NOMO-1 treated with DMSO at 0.1 percent for 48 hours (cell line): Measurements from ENCODE around the gene MCOLN3.
"Not testable (repeated sequence)": the region's sequence is repeated elsewhere in the genome, so short reads cannot be mapped to it uniquely, and the experiment has no call there.

Experiments used
- DNase-seq: peaks from one replicate; lab custom pipeline; 2025; ENCODE audit not compliant: unreplicated experiment; lab: John Stamatoyannopoulos, UW

The MCOLN3 gene

GRCh38 chr1:85054664-85055063 is 6.4 kb upstream of the MCOLN3 start:
- no peak for DNase-seq

DNA sequence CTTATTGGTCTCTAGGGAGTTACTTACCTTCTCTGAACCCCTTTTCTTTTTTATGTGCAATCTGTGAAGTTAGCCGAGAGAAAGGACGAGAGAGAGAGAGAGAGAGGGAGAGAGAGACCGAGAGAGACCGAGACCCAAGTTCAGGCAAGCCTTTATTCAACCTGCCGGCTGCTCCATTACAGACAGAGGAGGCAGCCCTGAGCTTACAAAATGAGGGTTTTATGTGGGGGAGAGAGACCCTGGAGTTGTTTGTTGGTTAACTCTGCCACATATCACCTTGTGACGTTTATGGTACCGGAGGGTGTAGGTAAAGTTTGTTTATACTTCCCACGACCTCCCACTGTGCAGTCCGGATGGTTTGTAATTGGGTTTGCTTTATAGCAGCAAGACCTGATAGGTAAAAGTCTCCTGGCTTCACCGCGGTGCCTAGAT is 1.5 kb upstream of the MCOLN3 start:
- DNase-seq, result no peak

DNA sequence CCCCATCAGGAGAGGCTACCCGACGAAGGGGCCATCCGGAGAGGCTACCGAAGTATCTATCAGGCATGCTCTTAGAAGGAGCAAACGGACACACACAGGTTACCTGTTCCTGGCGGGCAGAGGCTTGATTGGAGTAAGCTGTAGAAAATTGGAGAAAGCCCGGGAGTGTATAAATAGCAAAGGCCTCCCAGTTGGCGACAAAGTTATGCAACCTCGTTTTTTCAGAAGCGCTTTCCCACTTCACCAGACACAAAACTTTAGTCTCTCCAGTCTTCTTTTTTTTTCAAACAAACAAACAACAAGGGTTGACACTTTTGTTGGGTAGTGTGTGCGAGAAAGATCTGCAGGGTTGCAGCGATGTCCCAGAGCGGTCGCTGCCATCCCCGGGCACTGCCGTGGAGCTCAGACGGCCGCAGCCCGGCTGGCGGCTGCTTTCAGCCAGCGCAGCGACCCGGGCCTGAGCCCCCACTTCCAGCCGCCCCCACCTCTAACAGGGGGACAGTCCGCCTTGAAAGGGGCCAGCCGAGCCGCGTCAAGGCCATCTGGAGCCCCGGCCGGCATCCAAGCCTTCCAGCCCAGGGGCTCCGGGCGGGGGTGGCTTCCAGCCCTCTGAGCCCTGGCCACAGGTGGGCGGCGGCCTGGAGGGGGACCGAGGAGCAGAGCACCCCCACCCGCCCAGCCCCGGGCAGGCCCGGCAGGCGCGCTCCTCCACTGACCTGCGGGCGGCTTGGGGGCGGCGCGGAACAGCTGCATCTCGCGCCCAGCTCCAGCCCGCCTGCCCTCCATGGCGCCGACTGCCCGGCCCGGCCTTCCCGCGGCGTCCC is 616 bp downstream of the MCOLN3 start:
- peak; percentile 7 for DNase-seq

GRCh38 chr1:85047144-85047471 is 1.2 kb downstream of the MCOLN3 start:
- no peak for DNase-seq

DNA sequence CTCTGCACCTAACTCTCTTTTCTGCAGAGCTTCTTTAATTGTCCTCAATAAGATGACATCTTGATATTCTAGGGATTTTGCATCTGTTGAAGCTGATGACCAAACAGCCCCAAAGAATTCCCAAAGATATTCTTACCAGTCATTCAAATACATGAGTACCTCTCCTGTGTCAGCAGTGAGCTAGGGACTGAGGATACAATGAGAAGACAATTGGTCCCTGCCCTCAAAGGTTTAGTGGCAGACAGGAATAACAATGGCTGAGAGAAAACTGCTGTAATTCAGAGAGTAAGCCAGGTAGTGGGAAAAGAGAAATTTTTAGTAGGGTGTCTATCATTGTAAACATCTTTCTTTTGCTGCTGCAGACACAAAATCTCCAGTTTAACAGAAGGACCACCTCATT is 5.9 kb downstream of the MCOLN3 start:
- no peak for DNase-seq

DNA sequence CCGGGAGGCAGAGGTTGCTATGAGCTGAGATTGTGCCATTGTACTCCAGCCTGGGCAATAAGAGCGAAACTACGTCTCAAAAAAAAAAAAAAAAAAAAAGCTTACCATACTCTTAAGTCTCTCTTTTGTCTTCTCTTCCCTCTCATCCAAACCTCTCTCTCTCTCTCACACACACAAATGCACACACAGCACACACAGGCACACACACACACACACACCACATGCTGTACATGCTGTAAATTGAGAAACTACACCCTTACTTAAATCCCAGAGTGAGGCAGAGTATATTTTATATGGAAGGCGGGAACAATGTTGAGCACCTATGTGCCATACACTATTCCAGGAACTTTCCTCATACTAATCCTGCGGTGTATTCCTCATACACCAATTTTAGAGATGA is 6.5 kb downstream of the MCOLN3 start:
- no peak for DNase-seq

DNA sequence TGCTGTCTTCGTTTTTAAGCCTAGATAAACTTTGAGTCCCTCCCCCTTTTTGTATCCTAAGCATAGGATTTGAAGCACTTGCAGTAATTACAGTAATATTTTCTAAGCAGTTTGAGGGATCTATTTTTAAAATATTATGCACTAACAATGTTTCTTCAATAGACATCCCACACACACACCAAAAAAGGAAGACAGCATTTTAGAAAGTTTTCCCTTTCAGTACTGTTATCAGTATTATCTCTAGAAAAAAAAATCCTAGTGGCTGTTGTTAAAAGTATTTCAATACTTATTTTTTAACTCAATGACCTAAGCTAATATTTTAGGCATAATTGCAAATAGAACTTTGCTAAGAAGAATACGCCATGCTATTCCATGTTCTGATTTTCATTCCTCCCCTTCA is 15.1 kb downstream of the MCOLN3 start:
- no peak for DNase-seq

DNA sequence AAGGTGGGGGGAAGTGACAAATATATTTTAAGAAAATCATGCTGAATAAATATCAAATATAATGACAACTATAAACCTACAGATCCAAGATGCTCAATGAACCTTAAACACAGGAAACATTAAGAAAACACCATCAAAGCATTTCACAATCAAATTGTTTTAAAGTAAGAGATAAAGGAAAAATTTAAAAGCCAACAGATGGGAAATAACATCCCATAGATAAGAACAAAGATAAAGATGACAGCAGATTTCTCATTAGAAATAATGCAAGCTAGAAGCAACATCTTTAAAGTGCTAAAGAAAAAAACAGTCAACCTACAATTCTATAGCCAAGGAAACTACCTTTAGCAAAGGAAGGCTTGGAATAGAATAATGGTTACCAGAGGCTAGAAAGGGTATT is 17.8 kb downstream of the MCOLN3 start:
- no peak for DNase-seq

- DNase-seq, result no peak
Measured at GRCh38 chr1:85028151-85028550, 20.1 kb downstream of the MCOLN3 start.

GRCh38 chr1:85027242-85027983 is 20.9 kb downstream of the MCOLN3 start:
- DNase-seq, result peak; percentile 66

DNA sequence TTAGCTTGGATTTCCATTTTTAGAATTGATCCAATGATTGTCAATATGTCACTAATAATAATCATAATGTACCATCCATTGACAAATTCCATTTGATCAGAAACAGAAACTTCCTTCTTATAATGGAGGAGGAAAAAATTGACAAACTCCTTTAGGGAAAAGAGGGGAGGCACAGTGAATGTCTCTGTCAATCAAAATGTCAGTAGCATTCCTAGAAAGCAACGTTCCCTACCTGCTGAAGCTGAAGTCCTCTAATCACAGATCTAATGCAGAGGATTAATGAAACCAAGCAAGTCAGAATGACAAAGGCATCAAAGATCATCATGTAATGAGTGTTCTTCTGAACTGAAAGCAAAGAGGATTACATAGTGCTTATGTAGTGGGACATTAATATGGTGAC is 22.4 kb downstream of the MCOLN3 start:
- no peak for DNase-seq

DNA sequence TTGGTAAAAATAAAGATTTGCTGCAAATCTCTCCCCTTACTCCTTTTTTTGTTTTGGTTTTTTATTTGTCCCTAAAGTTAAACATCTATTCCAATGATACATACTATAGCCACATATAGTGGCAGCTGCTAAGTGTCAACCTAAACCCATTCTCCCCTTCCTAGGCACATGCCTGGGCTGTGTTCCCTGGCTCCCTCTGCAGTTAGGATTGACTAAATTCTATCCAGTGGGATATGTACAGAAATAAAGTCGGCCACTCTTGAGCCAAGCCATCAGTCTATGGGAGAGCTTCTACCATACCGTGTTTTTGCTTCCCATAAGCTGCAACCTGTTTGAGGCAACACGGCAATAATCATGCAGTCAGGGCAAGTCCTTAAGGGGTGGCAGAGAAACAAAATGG is 23.6 kb downstream of the MCOLN3 start:
- DNase-seq, result no peak

DNA sequence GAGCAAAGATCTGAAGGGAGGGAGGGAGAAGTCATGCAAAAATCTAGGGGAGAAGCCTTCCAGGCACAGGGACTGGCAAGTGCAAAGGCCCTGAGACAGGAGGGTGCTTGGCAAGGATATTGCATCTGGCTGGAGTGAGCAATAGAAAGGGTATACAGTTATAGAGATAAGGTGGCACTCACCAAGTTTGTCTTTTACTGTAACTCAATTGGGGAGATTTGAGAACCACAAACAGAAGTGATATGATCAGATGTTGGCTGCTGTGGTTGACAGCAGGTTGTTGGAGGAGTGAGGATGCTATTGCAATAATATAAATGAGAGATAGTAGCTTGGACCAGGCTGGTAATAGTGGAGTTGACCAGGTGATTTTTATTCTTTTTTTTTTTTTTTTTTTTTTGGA is 25.6 kb downstream of the MCOLN3 start:
- no peak for DNase-seq

GRCh38 chr1:85019994-85020393 is 28.3 kb downstream of the MCOLN3 start:
- DNase-seq, result no peak

DNA sequence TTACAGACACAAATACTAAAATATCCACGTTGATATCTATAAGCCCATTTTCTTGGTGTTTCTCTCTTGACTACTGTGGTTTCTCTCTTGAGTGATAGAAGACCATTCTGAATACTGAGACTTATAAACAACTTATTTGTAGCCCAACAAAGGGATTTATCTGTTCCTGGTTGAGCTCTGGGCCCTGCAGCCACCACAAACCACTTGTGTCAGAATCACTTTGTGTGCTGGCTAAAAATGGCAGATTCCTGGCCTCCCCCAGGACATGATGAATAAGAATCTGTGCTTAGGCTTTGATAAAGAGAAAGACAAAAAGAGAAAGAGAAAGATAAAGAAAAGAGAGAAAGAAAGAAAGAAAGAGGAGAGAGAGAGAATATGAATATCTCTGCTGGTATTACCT is 32.5 kb downstream of the MCOLN3 start:
- DNase-seq, result no peak

- not testable (repeated sequence) for DNase-seq
Measured at GRCh38 chr1:85005641-85006040, 42.7 kb downstream of the MCOLN3 start.

DNA sequence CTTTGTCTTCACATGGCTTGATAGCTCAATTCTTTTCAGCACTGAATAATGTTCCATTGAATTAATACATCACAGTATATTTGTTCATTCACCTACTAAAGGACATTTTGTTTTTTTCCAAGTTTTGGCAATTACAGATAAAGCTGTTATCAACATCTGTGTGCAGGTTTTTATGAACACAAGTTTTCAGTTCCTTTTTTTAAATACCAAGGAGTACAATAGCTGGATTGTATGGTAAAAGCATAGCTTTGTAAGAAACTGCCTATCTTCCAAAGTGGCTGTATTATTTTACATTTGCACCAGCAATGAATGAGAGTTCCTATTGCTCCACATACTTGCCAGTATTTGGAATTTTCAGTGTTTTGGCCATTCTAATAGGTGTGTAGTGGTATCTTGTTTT is 46.6 kb downstream of the MCOLN3 start:
- no peak for DNase-seq

DNA sequence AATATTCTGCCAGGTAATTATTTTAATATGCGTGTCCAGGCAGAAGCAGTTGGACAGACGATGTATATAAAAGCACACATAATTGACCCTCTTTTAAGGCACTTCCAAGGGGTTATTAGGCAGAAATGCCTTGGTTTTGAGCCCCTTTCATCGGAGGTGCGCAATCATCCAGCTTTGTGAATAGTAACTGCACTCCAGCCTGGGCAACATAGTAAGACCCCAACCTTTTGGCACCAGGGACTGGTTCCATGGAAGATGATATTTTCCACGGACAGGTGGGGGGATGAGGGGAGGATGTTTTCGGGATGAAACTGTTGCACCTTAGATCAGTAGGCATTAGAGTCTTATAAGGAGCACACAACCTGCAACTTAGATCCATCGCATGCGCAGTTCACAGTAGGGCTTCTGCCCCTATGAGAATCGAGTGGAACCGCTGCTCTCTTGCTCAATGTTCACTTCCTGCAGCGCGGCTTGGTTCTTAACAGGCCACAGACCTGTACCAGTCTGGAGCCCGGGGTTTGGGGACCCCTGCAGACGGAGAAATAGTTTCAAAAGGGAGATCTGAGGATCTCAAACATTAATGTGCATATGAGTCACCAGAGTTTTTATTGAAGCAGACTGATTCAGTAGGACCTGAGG is 49.5 kb downstream of the MCOLN3 start:
- DNase-seq, result peak; percentile 54

GRCh38 chr1:84997667-84998600 is 50.4 kb downstream of the MCOLN3 start:
- DNase-seq, result no peak

DNA sequence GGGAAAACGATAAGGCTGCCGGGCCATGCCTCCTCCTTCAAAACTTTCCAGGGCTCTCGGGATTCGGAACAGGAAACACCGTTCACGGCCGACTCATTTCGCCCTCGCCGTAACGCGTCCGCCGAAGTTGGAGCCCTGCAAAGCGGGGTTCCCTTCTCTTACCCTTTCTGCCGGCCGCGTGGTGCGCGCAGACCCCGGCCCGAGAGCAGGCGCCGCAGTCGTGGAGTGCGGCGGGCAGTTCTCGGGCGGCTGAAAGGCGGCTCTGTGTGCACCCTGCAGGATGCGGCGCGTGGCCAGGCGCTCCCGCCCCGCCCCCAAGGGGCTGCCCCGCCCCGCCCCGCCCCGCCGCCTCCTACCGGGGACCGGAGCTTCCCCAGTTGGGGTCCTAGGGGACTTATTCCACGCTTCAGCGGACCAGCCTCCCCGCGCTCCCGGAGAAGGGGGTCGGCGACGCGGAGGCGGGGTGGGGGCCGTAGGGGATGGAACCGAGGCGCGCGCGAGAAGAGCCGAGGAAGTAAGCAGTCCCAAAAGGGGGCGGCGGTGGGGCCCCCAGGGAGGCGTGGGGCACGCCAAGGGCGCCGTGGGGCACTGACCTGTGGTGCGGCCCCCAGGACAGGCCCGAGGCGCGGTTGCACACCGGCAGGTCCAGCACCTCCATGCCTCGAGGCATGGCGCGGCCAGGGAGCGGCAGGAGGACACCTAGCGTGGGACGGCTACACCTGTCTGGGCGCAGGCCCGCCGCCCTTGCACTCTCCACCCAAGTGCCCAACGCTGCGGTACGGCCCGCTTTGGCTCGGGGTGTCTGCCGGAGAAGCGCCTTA is 51.2 kb downstream of the MCOLN3 start, which contains the start of gene MCOLN2:
Gene MCOLN2 (minus strand): TSS at position 268 of the 821 bp plus-strand sequence. CDS start 241 bp downstream, at position 27.
- DNase-seq, result peak; percentile 20
